Daoy (cell line): Measurements from ENCODE around the gene COASY. TPM values are rescaled to one million over a fixed set of nuclear protein-coding genes. Genes with fewer than 3 reads are reported as not detected.
A peak's percentile ranks its signal among the peaks of the same experiment; 100 is the strongest.

ENCODE experiments used
- DNase-seq: peaks from one replicate; pipeline ENCODE4 v3.0.0-alpha.2; 2015; ENCODE audit warnings: low read depth
- total RNA-seq: library from RNA; depleted of rRNA; stranded (reverse); fragments of >200 nt; shearing (Covaris generic); gene quantifications from 2 replicates; pipeline ENCODE4 v1.2.3, GENCODE V29; 2014

Gene COASY
- total RNA-seq, 1 experiment from 2014 or later, result 19.6 TPM

DNA sequence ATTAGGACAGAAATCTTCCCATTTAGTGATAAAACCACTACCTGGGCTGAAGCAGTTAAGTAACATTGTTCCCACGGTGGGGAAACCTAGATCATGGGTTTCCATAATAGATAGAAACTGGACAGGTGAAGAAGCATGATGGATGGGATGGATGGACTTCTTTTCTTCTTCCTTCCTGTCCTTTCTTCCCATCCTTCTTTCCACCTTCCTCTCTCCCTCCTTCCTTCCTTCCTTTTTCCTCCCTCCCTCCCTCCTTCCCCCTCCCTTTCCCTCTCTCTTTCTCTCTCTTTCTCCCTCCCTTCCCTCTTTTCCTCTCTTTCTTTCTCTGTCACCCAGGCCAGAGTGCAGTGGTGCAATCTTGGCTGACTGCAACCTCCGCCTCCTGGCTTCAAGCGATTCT lies 12.5 kb downstream of the COASY start:
- DNase-seq, result no peak

DNA sequence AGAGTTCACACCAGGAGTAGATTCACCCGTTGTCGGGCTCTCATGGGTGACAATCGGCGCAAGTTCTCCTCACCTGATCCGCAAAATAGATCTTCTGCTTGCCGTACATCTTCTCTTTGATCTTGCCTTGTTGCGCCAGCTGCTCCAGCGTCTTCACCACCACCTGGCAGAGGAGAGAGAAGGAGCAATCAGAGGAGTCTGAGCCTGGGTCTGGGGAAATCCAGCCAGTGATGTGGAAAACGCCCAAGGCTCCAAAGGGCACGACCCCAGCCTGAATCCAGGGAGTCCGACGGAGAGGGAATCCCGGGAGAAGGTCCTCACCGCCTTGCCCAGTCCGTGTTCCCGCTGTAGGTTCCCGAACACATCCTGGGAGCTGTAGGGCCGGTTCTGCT lies 15.2 kb downstream of the COASY start:
- no peak for DNase-seq

DNA sequence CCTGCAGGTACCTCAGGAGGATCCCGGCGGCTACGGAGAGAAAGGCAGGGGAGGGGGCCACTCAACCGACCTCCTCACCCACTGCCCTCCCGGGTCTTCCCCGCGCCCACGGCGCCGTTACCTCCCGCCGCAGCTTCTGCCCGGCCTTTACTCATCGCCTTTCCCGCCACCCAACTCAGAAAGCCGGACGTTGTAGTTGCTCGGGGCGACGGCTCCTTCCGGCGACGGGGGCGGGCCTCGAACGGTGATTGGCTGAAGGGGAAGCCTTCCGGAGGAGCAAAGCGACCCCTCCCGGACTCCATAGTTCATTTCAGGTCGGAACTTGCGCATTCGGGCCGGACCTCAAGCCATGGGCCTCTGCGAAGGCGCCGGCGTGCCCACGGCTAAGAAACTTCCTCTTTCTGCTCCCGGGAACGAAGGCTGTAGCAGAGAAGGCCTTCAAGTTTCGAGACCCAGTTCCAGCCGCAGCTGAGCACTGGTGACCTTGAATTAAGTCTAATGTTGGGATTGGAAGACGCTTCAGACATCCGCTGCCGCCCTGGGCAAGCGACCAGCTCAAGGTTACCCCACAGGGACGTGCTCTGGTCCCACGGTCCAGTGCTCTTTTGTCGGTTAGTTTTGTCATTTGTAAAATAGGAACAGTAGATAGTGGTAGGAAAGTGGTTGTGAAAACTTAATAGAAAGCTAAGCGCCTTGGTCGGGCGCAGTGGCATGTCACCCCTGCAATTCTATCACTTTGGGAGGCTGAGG lies 15.8 kb downstream of the COASY start, which contains the start of gene PSMC3IP:
TSS of gene PSMC3IP (minus strand) at position 198 of the 750 bp plus-strand sequence. CDS start at position 155, 43 bp downstream.
- DNase-seq, result peak; percentile 94

DNA sequence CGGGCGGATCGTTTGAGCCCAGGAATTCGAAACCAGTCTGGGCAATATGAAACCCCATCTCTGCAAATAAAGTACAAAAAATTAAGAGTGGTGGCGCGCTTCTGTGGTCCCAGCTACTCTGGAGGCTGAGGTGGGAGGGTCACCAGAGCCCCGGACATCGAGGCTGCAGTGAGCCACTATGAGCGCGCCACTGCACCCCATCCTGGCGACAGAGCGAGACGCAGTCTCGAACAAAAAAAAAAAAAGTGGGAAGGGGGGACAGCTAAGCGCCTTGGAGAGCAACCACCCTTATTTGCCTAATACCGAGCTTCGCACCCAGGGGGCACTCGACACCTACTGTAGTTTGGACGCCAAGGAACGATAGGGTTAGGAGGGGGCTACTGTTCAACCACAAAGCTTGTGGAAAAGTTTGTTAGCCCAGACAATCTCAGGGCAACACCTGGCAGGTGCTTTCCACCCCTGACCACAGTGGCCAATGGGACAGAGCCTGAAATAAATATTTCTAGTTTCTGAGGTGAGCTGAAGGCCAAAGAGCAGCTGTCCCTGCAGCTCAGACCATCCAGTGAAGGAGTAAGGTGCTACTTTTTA lies 16.4 kb downstream of the COASY start:
- DNase-seq, result peak; percentile 67

DNA sequence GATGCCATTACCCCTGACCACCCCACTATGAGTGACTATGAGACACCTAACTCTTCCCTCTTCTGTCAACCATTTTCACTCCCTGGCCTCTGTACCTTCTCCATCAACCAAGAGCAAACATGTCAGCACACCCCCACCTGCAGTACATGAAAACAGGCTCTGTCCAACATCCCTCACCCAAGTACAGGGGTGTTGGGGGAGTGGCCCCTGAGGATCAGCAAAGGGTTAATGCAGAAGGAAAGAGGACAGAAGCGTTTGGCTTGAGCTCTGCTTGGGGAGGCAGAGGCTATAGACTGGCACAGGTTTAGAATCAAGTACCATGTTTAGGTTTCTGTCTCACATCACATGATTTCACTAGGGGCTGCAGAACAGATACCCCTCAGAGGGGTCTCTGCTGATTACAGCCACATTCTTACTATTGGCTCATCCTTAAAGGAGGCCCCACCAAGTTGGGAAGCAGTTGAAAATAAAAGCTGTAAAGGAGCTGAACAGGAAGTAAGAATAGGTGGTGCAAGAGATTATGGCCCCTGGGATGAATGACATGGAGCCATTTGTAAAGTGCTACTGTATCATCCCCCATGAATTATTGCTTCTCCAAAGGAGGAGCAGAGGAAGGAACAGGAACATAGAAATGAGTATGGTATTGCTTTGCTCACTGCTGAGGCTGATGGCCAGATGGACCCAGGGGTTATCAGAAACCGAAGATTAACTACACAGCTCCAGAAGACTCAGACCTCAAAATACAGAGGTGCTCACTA lies 18.0 kb downstream of the COASY start:
- no peak for DNase-seq

DNA sequence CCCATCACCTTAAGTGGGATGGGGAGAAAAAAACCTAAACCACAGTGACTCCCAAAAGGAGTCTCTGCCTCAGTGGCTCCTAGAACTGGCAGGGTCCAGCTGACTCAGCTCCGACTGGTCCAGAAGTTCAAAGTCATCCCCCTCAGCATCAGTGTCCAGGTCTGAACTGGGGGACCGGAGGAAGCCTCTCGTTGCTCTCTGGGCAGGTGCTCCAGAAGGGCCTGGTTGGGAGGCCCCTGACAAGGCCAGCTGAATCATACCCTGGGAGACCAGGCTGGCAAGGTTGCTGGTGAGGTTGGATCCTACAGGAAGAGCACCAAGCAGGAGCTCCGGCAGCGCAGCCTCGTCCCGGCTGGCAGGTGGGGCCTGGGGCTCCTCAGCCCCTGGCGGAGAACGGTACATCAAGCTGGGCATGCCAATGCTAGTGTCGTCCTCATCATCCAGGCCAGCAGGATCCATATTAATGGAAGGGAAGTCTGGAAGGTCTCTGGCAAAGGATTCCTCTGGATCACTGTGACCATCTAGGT lies 19.9 kb downstream of the COASY start:
- no peak for DNase-seq

DNA sequence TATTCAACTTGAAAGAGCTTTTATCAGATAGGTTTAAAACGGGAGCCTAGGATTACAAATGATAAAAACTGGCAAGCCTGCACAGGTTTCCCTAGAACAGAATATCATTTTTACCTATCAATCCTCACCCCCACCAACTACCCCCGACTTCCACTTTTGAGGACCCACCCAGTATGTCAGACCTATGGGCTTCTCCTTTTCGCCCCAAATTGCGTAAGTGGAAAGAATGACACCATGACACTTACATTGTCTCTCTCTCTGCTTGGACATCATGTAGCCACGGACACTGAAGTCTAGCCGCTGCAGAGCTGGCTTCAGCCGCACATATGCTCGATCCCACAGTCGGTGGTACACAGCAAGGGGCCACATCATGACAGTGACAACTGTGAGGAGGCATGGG lies 22.9 kb downstream of the COASY start:
- no peak for DNase-seq

DNA sequence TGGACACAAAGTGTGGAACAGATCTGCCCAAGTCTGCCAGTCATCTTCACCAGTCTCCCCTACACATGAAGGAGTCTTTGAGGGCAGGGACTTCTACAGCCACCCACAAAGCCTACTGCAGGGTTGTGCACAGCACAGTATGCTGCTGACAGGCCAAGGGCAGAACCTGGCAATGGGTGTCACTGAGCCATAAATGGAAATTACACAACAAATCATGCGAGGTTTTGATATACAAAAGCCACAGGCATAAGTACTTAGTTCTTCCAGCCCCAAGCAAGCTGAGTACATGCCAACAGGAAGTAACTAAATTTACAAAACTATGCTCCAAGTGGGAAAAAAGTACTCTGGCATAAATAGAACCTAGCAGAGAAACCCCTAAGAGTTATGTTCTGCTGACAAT lies 23.4 kb downstream of the COASY start:
- no peak for DNase-seq

DNA sequence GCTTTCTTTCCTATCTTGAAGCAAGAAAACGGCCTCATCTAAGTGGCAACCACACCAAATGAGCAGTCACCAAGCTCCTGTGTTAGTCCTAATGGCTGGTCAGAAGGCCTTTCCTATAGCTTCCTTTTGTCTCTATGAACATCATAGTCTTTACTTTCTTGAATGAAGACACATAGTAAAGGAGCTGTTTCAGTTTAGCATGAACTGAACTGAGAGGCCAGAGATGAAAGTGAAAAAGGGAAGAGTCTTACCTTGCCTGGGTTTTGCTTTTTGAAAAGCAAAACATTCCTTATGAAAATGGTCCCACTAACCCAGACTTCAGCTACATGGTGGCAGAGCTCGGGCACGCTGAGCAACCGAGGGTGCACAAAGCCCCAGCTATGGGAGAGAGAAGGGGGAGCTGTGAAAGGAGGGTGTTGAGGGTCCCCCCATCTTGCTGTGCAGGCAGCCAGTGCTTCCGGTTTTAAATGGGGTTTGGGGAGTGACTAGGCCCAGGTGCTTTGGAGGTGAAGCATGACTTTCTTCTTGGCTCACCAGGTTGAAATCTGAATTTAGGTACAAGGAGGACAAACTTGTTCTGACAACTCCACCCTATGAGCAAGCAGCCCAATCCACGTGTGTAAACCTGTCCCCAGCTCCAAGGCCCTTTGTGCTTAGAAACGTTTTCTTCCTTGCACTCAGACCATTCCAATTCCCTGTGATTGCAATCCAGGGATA lies 24.7 kb downstream of the COASY start:
- DNase-seq, result no peak

DNA sequence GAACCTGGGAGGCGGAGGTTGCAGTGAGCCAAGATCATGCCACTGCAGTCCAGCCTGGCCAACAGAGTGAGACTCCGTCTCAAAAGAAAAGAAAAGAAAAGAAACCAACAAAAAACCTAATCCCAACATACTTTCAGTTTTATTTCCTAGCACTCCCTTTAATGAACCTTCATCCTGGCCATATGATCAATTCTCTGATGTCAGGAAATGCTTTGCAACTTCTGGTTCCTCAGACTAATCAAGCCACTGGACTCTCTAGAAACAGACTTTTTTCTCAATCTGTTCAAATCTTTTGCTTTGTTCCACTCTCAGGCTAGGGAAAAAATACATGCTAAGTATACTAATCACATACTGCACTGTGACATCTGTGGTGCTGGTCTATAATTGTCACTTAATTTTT lies 28.9 kb downstream of the COASY start:
- no peak for DNase-seq

DNA sequence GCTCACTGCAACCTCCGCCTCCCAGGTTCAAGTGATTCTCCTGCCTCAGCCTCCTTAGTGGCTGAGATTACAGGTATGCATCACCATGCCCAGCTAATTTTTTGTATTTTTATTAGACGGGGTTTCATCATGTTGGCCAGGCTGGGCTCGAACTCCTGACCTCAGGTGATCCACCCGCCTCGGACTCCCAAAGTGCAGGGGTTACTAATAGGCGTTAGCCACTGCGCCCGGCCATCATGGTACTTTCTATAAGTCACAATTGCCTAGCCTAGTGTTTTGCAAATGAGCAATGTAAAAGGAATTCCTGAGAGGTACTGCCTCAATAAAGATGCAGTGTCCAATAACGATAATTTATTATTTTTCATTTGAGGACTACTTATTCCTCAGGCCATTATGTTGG lies 29.5 kb downstream of the COASY start:
- no peak for DNase-seq

DNA sequence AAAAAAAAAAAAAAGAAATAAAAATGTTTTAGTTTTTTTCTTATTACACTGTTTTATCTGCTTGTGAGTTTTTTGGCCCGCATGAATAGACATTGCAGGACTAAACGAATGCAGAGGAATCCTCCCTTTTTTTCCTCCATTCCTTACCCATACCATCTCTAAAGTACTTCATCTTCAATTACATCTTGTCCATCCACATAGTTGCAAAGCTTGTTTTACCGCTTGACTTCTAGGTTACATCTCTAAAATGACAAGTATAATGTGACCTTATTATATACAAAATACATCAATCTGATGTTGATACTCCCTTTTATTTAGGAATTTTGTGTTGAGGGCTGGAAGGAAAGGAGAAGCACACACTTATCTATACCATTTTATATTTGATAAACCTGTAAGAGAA lies 34.4 kb downstream of the COASY start:
- no peak for DNase-seq

DNA sequence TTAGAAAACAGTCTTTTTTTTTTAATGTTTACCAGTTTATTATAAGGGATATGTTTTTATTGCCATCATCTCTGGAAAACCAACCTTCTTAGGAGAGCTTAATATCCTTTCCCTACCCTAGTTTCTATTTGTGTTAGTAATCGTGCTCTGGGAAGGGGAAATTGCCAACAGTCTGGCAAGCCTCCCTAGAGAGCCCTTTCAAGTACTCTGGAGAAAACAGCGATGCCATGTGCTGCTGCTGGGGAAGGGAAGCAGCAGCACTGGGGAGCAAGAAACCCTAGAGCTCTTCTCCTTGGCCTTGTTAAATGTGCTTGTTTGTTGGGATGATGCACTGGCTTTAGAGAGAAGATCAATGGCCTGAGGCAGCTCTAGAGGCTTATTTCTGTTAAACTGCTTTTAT lies 37.0 kb downstream of the COASY start:
- no peak for DNase-seq

DNA sequence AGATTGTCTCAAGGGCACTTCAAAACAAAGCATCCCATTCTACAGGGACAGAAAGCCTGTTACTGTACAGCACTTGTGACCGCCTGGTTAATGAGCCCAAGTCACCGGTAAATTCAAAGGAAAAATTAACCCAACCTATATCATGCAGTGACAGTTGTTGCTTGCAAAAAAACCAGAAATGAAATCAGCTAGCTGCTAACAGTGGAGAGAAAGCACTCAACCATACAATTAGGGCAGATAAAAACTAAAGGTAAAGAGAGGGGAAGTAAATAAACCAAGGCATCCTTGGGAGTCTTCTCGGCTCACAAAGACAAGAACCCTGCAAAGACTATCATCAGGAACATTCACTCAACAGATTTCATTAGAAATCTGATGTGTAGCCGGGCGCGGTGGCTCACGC lies 41.4 kb downstream of the COASY start:
- DNase-seq, result no peak

DNA sequence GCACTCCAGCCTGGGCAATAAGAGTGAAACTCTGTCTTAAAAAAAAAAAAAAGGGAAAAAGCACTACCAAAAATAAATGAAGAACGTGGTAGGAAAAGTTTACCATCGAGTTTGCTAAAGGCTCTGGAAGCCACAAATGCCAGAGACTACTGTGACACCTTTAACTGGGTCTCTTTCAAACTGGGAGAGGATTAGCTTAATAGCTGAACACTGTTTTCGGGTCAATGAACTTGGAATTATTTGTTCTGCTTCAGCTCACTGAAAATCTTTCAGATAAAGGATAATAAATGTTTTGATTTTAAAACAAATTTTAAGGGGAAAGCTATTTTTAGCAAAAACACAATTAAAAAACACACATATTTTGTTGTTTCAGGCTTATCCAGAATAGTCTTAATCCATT lies 45.8 kb downstream of the COASY start:
- DNase-seq, result no peak

DNA sequence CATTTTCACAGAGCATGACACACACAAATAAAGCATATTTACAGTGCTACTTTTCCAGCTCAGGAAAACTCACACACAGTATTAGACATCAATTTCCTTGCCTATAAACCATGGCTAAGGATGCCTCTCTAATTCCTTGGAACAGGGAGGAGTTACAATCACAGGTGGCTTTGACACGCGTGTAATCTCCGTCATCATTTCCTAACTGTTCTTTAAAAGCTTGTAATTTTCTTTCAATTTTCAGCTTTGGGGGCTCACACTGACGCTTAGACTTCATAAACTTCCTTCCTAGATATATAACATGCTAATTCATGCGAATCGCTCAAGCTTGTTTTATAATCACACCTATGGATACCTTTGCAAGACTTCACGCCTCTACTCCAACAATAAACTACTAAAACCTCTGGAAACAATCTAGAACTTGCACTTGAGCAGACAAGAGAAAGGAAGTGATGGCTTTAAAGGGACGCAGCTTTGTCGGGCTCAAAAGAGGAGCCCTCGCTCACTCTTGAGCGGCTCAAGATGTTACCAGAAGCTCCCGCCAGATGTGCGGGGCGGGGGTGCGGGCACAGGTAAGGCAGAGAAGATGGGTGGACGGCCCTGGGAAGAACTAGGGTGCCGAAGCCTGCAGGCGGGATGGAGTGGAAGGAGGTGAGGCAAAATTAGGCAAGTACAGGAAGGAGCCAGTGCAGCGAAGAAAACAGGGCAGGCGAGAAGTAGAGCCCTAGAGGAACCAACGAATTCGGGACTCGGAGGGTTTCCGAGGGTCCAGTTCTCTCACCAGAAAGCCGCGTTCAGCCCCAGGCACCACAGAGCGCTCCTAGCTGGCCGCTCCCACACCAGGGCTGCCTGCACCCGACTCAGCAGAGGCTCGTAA lies 46.6 kb downstream of the COASY start:
- DNase-seq, result no peak

DNA sequence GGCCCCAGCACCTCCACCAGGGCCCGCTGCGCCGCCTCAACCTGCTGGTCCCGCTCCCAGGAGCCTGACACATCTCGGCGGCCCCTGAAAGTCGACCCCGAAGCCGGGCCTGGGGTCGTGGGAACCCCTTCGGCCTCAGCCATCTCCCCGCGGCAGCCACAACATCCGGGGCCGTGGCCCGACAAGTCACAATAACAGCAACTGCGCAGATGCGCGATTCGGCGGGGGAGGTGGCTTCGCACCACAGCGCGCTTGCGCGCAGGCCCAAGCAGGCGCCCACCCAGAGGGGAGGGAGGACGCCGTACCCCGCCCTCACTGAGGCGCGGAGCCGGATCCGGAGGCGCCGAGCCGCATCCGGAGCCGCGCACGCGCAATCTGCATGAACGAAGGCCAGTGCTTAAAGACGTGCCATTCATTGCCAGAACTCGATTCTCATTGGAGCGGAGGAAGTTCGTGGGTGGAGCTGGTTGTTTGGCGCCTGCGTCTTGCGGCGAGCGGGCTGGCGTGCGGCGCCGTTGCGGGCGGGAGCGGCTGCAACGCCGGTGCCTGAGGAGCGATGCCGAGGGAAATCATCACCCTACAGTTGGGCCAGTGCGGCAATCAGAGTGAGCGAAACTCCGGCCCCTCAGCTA lies 47.4 kb downstream of the COASY start, which contains the start of the genes RETREG3 and TUBG1:
TSS of gene RETREG3 (minus strand) at position 193 of the 632 bp plus-strand sequence. CDS start at position 143, 50 bp downstream.
TSS of gene TUBG1 (plus strand) at position 502 of the 632 bp plus-strand sequence. CDS start at position 557, 55 bp downstream.
- DNase-seq, result peak; percentile 99

DNA sequence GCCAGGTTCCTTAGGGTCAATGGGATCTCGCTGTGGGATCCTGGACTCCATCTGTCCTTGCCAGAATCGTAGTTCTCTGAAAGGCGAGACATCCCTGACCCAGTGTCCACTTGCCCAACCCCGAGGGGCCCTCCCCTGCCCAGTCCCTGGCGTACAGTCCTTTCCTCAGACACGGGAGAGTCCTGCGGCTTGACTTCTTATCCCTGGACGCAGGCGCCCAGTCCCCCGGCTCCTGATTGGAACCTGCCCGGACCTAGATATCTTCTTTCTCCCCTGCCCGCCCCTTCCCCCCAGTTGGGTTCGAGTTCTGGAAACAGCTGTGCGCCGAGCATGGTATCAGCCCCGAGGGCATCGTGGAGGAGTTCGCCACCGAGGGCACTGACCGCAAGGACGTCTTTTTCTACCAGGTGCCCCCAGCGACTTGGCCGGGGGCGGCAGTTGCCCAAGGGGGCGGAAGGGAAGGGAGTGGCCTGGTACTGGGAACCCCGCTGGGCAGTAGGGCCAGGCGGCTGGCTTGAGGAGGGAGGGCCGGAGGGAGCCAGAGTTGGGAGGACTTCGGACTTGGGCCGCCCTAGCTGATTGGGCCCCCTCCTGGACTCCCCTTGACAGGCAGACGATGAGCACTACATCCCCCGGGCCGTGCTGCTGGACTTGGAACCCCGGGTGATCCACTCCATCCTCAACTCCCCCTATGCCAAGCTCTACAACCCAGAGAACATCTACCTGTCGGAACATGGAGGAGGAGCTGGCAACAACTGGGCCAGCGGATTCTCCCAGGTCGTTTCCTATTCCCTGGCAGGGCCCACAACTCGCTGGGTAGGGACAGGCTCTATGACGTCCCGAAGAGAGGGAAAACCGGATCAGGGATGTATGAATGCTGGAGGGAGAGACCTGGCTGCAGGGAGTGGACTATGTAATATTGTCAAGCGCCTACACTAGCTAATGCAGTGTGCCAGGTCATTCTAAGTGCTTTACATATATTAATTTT lies 48.2 kb downstream of the COASY start:
- peak; percentile 17 for DNase-seq

DNA sequence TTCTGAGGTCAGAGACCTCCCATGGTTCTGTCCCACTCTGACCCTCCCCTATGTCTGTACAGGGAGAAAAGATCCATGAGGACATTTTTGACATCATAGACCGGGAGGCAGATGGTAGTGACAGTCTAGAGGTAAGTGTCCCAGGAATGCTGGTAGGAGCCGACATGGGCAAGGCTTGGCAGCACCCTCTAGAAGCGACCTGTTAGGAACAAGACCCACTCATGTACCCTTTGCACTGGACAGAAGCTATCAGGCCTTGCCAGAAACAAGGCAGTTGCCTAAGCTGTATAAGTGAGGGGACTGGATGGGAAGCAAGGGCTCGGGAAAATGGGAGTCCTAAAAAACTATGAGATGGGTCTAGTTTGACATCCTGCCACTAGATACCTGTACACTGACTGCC lies 50.1 kb downstream of the COASY start:
- DNase-seq, result no peak
